ENCODE measurements around the gene HAPLN3. TPM values are rescaled to one million over a fixed set of nuclear protein-coding genes. Genes with fewer than 3 reads are reported as not detected.

The HAPLN3 gene
- total RNA-seq (2022; extraction: Qiagen RNA extraction; ENCODE audit: low read depth) = 22.9 to 25.6 TPM (median 23.5 TPM) in 5 replicates

GRCh38 chr15:88894819-88895767, at the start of gene HAPLN3:
Gene HAPLN3 (minus strand): TSS chr15:88895544. CDS start chr15:88887298, 8,246 bp downstream.

GRCh38 chr15:88913017-88913849, 17.9 kb upstream of the HAPLN3 start, which contains the start of gene MFGE8:
Gene MFGE8 (minus strand): TSS chr15:88913379. CDS start chr15:88913319, 60 bp downstream.

Other genes starting within 250 kb of the HAPLN3 start
- gene ACAN, start 92.1 kb downstream of the HAPLN3 start, total RNA-seq (2022; extraction: Qiagen RNA extraction; ENCODE audit: low read depth) = 0.41 to 1.1 TPM (median 0.86 TPM) in 5 replicates
- gene MFGE8, start 17.8 kb upstream of the HAPLN3 start, total RNA-seq (2022; extraction: Qiagen RNA extraction; ENCODE audit: low read depth) = 278 to 333 TPM (median 297 TPM) in 5 replicates
- 102 to 171 TPM (median 152 TPM) in 5 replicates for gene ABHD2, start 192.9 kb upstream of the HAPLN3 start, total RNA-seq (2022; extraction: Qiagen RNA extraction; ENCODE audit: low read depth)

All from A549 treated with GW870086 at 1 μM for 4 hours (cell line).